Panc1 (cell line): Measurements from ENCODE around the gene IFRD1. TPM values are rescaled to one million over a fixed set of nuclear protein-coding genes. Genes with fewer than 3 reads are reported as not detected.

Source experiments
- ATAC-seq: fragments of 200-7000 bp; cut with Tn5 transposase; 2 replicates; pipeline ENCODE4 v1.9.1; 2020; ENCODE audit warnings: mild to moderate bottlenecking, moderate library complexity
- BruUV-seq: library from RNA; stranded (reverse); fragments of 400-500 nt; replicated peaks from 2 replicates; lab custom pipeline; 2021; lab: Mats Ljungman, UMichigan
- CTCF ChIA-PET: fragments of 300-600 bp; sonication (Branson Sonifier 250); formaldehyde crosslinking; loops from one replicate; lab custom pipeline; 2022; ENCODE audit warnings: antibody characterized with exemption; lab: Charles Lee
- POLR2A ChIA-PET: fragments of 300-600 bp; sonication (Branson Sonifier 250); formaldehyde crosslinking; loops from one replicate; lab custom pipeline; 2022; ENCODE audit warnings: antibody characterized with exemption; lab: Charles Lee
- DNase-seq: peaks from one replicate; pipeline ENCODE4 v3.0.0-alpha.2; 2010; ENCODE audit warnings: low read depth, low spot score
- H3K27ac ChIP-seq: 2 replicates; pipeline ENCODE4 v1.5.1; 2011; ENCODE audit warnings: mild to moderate bottlenecking, low read length, inconsistent platforms
- H3K27me3 ChIP-seq: fragments of 200-500 bp; sonication (Bioruptor generic); 2 replicates; pipeline ENCODE4 v1.6.0; 2014; ENCODE audit warnings: low read length, inconsistent platforms; ENCODE audit not compliant: control insufficient read depth, insufficient read depth
- H3K36me3 ChIP-seq: fragments of 200-500 bp; sonication (Bioruptor generic); 2 replicates; pipeline ENCODE4 v1.5.1; 2014; ENCODE audit warnings: inconsistent platforms, mild to moderate bottlenecking, low read length, moderate library complexity; ENCODE audit not compliant: control insufficient read depth, insufficient read depth
- H3K4me1 ChIP-seq: 2 replicates; pipeline ENCODE4 v1.5.1; 2011; ENCODE audit warnings: inconsistent platforms, mild to moderate bottlenecking, low read length, moderate library complexity; ENCODE audit not compliant: control insufficient read depth, insufficient read depth
- H3K4me3 ChIP-seq, 2 experiments: 2 replicates each; pipeline ENCODE4 v1.5.1; 2011 to 2012; ENCODE audit warnings: low read depth in 2 of 2, low read length in 2 of 2, mild to moderate bottlenecking in 2 of 2, inconsistent platforms in 1 of 2, moderate library complexity in 1 of 2
- H3K9me3 ChIP-seq: fragments of 200-500 bp; sonication (Bioruptor generic); 2 replicates; pipeline ENCODE4 v1.5.1; 2014; ENCODE audit warnings: low read depth, mild to moderate bottlenecking, inconsistent platforms, low read length, moderate library complexity; ENCODE audit not compliant: control insufficient read depth, insufficient read depth
- POLR2AphosphoS5 ChIP-seq: IDR thresholded peaks from 2 replicates; pipeline ENCODE4 v1.6.1; 2012; ENCODE audit warnings: mild to moderate bottlenecking, low read depth, low read length, moderate library complexity
- SIN3A ChIP-seq: IDR thresholded peaks from 2 replicates; pipeline ENCODE4 v1.6.1; 2012; ENCODE audit warnings: low read depth, mild to moderate bottlenecking, low read length, moderate library complexity, borderline replicate concordance; ENCODE audit not compliant: insufficient read depth
- TCF7L2 ChIP-seq: IDR thresholded peaks from 2 replicates; pipeline ENCODE4 v1.6.1; 2011; ENCODE audit warnings: mild to moderate bottlenecking, low read depth, low read length, inconsistent platforms
- in situ Hi-C: cut with HindIII; loops from 2 replicates; pipeline ENCODE4 v1.10.0; 2016; ENCODE audit warnings: low sequenced_read_pairs, low pct_unique_long_range_greater_than_20kb
- intact Hi-C: fragments of 100-400 bp; cut with micrococcal nuclease; formaldehyde crosslinking; loops from one replicate; pipeline ENCODE4 v1.10.0; 2022; ENCODE audit not compliant: unreplicated experiment
- total RNA-seq: library from RNA; stranded (reverse); gene quantifications from one replicate; pipeline ENCODE4 v1.2.1, GENCODE V29; 2021; ENCODE audit not compliant: unreplicated experiment
- TF ChIP-seq, protein P1 (sequence below), 2 experiments: IDR thresholded peaks; 2 replicates each; pipeline ENCODE4 v1.6.1; 2011 to 2012; ENCODE audit warnings: low read depth in 2 of 2, control low read depth in 1 of 2, low read length in 1 of 2, mild to moderate bottlenecking in 1 of 2, moderate library complexity in 1 of 2; ENCODE audit not compliant: insufficient read depth in 1 of 2
- TF ChIP-seq, protein P2 (sequence below): fragments of 450-650 bp; IDR thresholded peaks from 2 replicates; pipeline ENCODE4 v1.5.1; 2017; ENCODE audit warnings: mild to moderate bottlenecking

IFRD1 gene
- total RNA-seq, 1 experiment from 2014 or later, result 54.3 TPM

DNA sequence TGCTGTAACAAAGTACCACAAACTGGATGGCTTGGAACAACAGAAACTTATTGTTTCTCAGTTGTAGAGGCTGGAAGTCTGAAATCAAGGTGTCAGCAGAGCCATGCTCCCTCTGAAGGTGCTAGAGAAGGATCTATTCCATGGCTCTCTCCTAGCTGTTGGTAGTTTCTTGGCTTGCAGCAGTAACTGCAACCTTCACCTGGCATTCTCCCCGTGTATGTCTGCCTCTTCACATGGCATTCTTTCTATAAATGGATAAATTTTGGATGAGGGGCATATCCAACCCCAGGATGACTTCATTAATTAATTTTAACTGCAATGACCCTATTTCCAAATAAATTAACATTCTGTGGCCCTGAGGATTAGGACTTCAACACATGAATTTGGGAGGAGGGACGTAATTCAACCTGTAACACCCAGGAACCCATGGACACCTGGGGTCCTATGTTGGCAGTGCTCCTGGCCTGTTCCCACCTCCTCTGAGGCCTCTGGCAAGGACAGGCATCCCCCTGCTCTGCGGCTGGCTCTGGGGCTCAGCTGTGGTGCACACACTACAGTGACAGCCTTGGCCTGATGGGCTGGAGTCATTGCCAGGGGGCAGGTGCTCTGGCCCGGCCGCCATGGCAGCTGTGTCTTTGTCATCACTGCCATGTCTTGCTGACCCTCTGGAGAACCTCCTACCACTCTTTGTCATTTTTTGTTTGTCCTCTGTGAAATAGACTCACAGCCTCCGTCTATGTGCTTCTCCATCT, 61.4 kb downstream of the IFRD1 start:
- Histone ChIP-seq H3K4me3 (no peak overlapping the region), H3K27ac (no peak overlapping the region), H3K36me3 (no peaks in the 10 kb centered on the region), H3K27me3 (peaks cover 9% of the 10 kb centered on the region; the same call in 1 of the 2 replicates), H3K9me3 (no peaks in the 10 kb centered on the region), H3K4me1 (no peaks in the 10 kb centered on the region)
- ChIA-PET CTCF (no interaction called here), POLR2A (no interaction called here)
- TF ChIP-seq, protein P1, sequence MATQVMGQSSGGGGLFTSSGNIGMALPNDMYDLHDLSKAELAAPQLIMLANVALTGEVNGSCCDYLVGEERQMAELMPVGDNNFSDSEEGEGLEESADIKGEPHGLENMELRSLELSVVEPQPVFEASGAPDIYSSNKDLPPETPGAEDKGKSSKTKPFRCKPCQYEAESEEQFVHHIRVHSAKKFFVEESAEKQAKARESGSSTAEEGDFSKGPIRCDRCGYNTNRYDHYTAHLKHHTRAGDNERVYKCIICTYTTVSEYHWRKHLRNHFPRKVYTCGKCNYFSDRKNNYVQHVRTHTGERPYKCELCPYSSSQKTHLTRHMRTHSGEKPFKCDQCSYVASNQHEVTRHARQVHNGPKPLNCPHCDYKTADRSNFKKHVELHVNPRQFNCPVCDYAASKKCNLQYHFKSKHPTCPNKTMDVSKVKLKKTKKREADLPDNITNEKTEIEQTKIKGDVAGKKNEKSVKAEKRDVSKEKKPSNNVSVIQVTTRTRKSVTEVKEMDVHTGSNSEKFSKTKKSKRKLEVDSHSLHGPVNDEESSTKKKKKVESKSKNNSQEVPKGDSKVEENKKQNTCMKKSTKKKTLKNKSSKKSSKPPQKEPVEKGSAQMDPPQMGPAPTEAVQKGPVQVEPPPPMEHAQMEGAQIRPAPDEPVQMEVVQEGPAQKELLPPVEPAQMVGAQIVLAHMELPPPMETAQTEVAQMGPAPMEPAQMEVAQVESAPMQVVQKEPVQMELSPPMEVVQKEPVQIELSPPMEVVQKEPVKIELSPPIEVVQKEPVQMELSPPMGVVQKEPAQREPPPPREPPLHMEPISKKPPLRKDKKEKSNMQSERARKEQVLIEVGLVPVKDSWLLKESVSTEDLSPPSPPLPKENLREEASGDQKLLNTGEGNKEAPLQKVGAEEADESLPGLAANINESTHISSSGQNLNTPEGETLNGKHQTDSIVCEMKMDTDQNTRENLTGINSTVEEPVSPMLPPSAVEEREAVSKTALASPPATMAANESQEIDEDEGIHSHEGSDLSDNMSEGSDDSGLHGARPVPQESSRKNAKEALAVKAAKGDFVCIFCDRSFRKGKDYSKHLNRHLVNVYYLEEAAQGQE (IDR thresholded peaks at IDR 0.05; ENCODE audit: insufficient read depth in 1 of 2, low read depth in 2 of 2, low read length in 1 of 2), result no peak
- TF ChIP-seq POLR2AphosphoS5, result no peak
- no peak for TF ChIP-seq SIN3A
- TF ChIP-seq TCF7L2, result no peak
- in situ Hi-C loops, result no loop called here
- DNase-seq (no peak), ATAC-seq (no peak)
- BruUV-seq, result no TSS peak
- intact Hi-C loops, result loop anchor here (10.0 kb wide), 1 partner anchor 1717 kb away; no protein-coding TSS in a partner anchor

DNA sequence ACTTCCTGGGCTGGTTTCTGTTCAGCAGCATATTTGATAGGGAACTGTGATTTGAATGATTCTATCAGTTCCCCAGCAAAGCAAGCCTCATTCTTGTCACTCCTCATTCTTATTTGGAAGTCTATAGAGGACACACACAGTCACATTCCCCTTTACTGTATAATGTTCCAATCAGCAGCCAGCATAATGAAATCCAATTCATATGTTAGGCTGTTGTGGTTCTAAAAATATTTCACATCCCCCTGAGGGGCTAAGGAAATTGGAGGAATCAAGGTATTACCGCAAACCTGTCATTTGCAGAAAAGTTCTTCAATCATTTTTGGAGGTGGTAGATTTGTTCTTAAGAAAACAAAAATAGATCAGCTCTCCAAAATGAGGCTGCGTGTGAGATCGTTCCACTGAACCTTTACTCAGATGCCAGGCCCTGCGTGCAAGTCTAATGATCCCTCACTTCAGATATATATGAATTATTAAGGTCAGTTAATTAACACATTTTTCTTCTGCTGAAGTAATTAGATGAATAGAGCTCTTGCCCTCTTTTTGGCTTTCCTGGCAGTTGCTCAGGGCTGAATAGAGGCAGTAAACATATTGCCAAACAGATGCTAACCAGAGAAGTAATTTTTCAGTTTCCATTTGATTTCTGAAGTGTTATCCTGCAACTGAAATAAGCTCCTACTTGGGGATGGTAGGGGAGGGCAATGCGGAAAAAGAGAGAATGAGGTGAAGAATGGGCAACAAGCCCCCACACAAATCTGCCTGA, 62.4 kb downstream of the IFRD1 start:
- H3K27me3 ChIP-seq, result peaks cover 13% of the 10 kb centered on the region
- H3K27ac ChIP-seq, result no peak overlapping the region
- TF ChIP-seq, protein P2, sequence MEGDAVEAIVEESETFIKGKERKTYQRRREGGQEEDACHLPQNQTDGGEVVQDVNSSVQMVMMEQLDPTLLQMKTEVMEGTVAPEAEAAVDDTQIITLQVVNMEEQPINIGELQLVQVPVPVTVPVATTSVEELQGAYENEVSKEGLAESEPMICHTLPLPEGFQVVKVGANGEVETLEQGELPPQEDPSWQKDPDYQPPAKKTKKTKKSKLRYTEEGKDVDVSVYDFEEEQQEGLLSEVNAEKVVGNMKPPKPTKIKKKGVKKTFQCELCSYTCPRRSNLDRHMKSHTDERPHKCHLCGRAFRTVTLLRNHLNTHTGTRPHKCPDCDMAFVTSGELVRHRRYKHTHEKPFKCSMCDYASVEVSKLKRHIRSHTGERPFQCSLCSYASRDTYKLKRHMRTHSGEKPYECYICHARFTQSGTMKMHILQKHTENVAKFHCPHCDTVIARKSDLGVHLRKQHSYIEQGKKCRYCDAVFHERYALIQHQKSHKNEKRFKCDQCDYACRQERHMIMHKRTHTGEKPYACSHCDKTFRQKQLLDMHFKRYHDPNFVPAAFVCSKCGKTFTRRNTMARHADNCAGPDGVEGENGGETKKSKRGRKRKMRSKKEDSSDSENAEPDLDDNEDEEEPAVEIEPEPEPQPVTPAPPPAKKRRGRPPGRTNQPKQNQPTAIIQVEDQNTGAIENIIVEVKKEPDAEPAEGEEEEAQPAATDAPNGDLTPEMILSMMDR, result no peak
- TF ChIP-seq, protein P1 (IDR thresholded peaks at IDR 0.05; ENCODE audit: insufficient read depth in 1 of 2, low read depth in 2 of 2, low read length in 1 of 2), result no peak
- TF ChIP-seq SIN3A, result no peak
- TF ChIP-seq POLR2AphosphoS5, result no peak
- no peak for TF ChIP-seq TCF7L2
- ChIA-PET POLR2A (no interaction called here), CTCF (no interaction called here)
- H3K9me3 ChIP-seq, result no peaks in the 10 kb centered on the region
- H3K4me3 ChIP-seq, result no peak overlapping the region
- intact Hi-C loops, result loop anchor here (10.0 kb wide), 1 partner anchor 1718 kb away; no protein-coding TSS in a partner anchor
- in situ Hi-C loops, result no loop called here
- H3K4me1 ChIP-seq, result no peaks in the 10 kb centered on the region
- ATAC-seq, result no peak
- DNase-seq, result no peak
- no TSS peak for BruUV-seq
- no peaks in the 10 kb centered on the region for H3K36me3 ChIP-seq
